Measurements from ENCODE around the gene ATXN7L1. TPM values are rescaled to one million over a fixed set of nuclear protein-coding genes. Genes with fewer than 3 reads are reported as not detected.

ATXN7L1 gene
- total and polyA plus RNA-seq, 2 of the 13 experiments (the other 11 are each of a cell fraction or from before 2014, with no cell fraction given), result 4.1 to 7.8 TPM

- ATAC-seq (no peak), FAIRE-seq (no peak), DNase-seq (ENCODE audit: low spot score) (no peak)
- TF ChIP-seq ZNF382 (CRISPR knock-in tag; IDR thresholded peaks at IDR 0.05; ENCODE audit: borderline replicate concordance) (no peak), ZNF276 (CRISPR knock-in tag; IDR thresholded peaks at IDR 0.05; ENCODE audit: low read depth) (no peak), ZSCAN25 (CRISPR knock-in tag; IDR thresholded peaks at IDR 0.05) (no peak), XRCC5 (optimal IDR thresholded peaks at IDR 0.05; ENCODE audit: low read length) (no peak), FOXP1 (IDR thresholded peaks at IDR 0.05) (no peak), FOXP1 (CRISPR knock-in tag; IDR thresholded peaks at IDR 0.05) (no peak), CENPT (CRISPR knock-in tag; IDR thresholded peaks at IDR 0.05; ENCODE audit: low read depth) (no peak), GRHL1 (CRISPR knock-in tag; conservative IDR thresholded peaks at IDR 0.05) (no peak), RFXAP (CRISPR knock-in tag; IDR thresholded peaks at IDR 0.05; ENCODE audit: borderline replicate concordance) (no peak), NFE2L2 (IDR thresholded peaks at IDR 0.05; ENCODE audit: low read length) (no peak), MTF1 (CRISPR knock-in tag; IDR thresholded peaks at IDR 0.05) (no peak), CENPX (CRISPR knock-in tag; IDR thresholded peaks at IDR 0.05) (no peak)
- Histone ChIP-seq H3K36me3 (replicated peaks in 1 of 2; ENCODE audit: control insufficient read depth in 1 of 2, insufficient read depth in 2 of 2, low read length in 2 of 2) (0 out of 5 replicates have a peak, but pooled peaks cover 0 to 8% of the 10 kb centered on the region in 2 experiments), H2AFZ (ENCODE audit: low read length) (no peak overlapping the region), H3K9me3 (ENCODE audit: low read length) (no peaks in the 10 kb centered on the region), H3K9ac (ENCODE audit: insufficient read depth, low read depth, low read length) (no peak overlapping the region), H3K79me2 (ENCODE audit: insufficient read depth, low read length) (no peaks in the 10 kb centered on the region), H4K20me1 (ENCODE audit: insufficient read depth, low read length) (no peaks in the 10 kb centered on the region), H3K4me2 (ENCODE audit: low read depth, low read length) (no peak overlapping the region), H3K27ac (ENCODE audit: extremely low read length, insufficient read depth, low read length) (no peak overlapping the region), H3K27me3 (ENCODE audit: control insufficient read depth in 1 of 2, insufficient read depth in 2 of 2, low read length in 2 of 2) (no peaks in the 10 kb centered on the region), H3K4me3 (replicated peaks in 1 of 3; ENCODE audit: insufficient read depth in 1 of 3, low read depth in 2 of 3, low read length in 3 of 3) (no peak overlapping the region), H3K4me1 (ENCODE audit: insufficient read depth, low read length) (peaks cover 16% of the 10 kb centered on the region)
- CTCF ChIA-PET (ENCODE audit: low intra/inter-chr PET ratio, low total read pairs), result no interaction called here
- WGBS (ENCODE audit: low lambda C conversion rate), result 92% methylated on average over 6 of the region's 6 CpGs
- in situ Hi-C loops (cut with HindIII; ENCODE audit: extremely low pct_ligation_motif_present, low pct_unique_long_range_greater_than_20kb), result no loop called here
- intact Hi-C loops (cut with micrococcal nuclease; ENCODE audit: unreplicated experiment), result no loop called here
- no TSS peak for BruUV-seq (replicated peaks)
- POLR2A ChIA-PET, result no interaction called here
Observed at GRCh38 chr7:105661625-105662024, 214.8 kb downstream of the ATXN7L1 start.
